ENCODE data around the gene LAMB4.

- TF ChIP-seq CTCF (IDR thresholded peaks at IDR 0.05) (no peak), POLR2A (IDR thresholded peaks at IDR 0.05) (no peak)
Observed at GRCh38 chr7:108149119-108149518, 19.0 kb upstream of the LAMB4 start.
